B cell (primary cell): Measurements from ENCODE around the gene TMEM69. TPM values are rescaled to one million over a fixed set of nuclear protein-coding genes. Genes with fewer than 3 reads are reported as not detected.
A peak's percentile ranks its signal among the peaks of the same experiment; 100 is the strongest.

Experiments
- ATAC-seq: fragments of 200-7000 bp; cut with Tn5 transposase; one replicate; pipeline ENCODE4 v1.10.0; 2021; ENCODE audit warnings: low read depth, mild to moderate bottlenecking, moderate number of reproducible peaks, moderate library complexity
- CTCF ChIA-PET: fragments of 350-600 bp; sonication (Branson Sonifier 250); formaldehyde crosslinking; loops from one replicate; lab custom pipeline; 2021; ENCODE audit warnings: antibody characterized with exemption, inconsistent platforms; lab: Charles Lee
- POLR2A ChIA-PET: fragments of 350-600 bp; sonication (Branson Sonifier 250); formaldehyde crosslinking; loops from one replicate; lab custom pipeline; 2021; ENCODE audit warnings: antibody characterized with exemption; lab: Charles Lee
- DNase-seq: peaks from one replicate; pipeline ENCODE4 v3.0.0; 2013
- H2AFZ ChIP-seq: 2 replicates; pipeline ENCODE4 v1.6.1; 2012; ENCODE audit warnings: mild to moderate bottlenecking, low read depth, low read length; ENCODE audit not compliant: insufficient read depth, poor library complexity, severe bottlenecking
- H3K27ac ChIP-seq, 2 donors: 1 replicate in 1 of 2; 2 replicates in 1 of 2; pipeline ENCODE4 v1.5.1; 2012 to 2013; ENCODE audit warnings: low read length in 2 of 2, mild to moderate bottlenecking in 2 of 2, moderate library complexity in 1 of 2
- H3K27me3 ChIP-seq, 4 experiments: fragments of 200-600 bp in 1 of 4; sonication (generic) in 1 of 4; replicated peaks in 1 of 4; 1 replicate in 2 of 4; 2 replicates in 2 of 4; pipeline versions ENCODE4 v1.6.1 to v1.7.0; 2013 to 2016; ENCODE audit warnings: low read length in 3 of 4, mild to moderate bottlenecking in 2 of 4, mixed read lengths in 1 of 4, moderate library complexity in 1 of 4; ENCODE audit not compliant: insufficient read depth in 4 of 4, control insufficient read depth in 3 of 4; ENCODE audit errors: control extremely low read depth in 1 of 4
- H3K36me3 ChIP-seq, 2 experiments: replicated peaks in 1 of 2; 1 replicate in 1 of 2; 2 replicates in 1 of 2; pipeline versions ENCODE4 v1.6.1 to v1.7.1; 2013; ENCODE audit warnings: low read length in 1 of 2; ENCODE audit not compliant: insufficient read depth in 2 of 2, control insufficient read depth in 1 of 2; ENCODE audit errors: control extremely low read depth in 1 of 2, extremely low read depth in 1 of 2
- H3K4me1 ChIP-seq, 2 donors: fragments of 200-600 bp in 1 of 2; sonication (generic) in 1 of 2; 1 replicate in 1 of 2; 2 replicates in 1 of 2; pipeline versions ENCODE4 v1.5.1 to v1.6.1; 2013 to 2017; ENCODE audit warnings: low read length in 2 of 2; ENCODE audit not compliant: control insufficient read depth in 2 of 2, insufficient read depth in 2 of 2
- H3K4me2 ChIP-seq: replicated peaks from 2 replicates; pipeline ENCODE3; 2012; ENCODE audit warnings: mild to moderate bottlenecking, low read depth, low read length; ENCODE audit not compliant: poor library complexity, severe bottlenecking
- H3K4me3 ChIP-seq, 5 experiments: fragments of 200-600 bp in 1 of 5; sonication (generic) in 1 of 5; 1 replicate in 3 of 5; 2 replicates in 2 of 5; pipeline versions ENCODE4 v1.5.1 to v1.7.0; 2011 to 2016; ENCODE audit warnings: low read length in 4 of 5, mild to moderate bottlenecking in 4 of 5, low read depth in 2 of 5, control low read depth in 1 of 5, moderate library complexity in 1 of 5; ENCODE audit not compliant: insufficient read depth in 1 of 5; ENCODE audit errors: control extremely low read depth in 1 of 5, extremely low read depth in 1 of 5
- H3K79me2 ChIP-seq: fragments of 200-600 bp; sonication (generic); one replicate; pipeline ENCODE4 v1.6.0; 2016; ENCODE audit warnings: low read length; ENCODE audit not compliant: control insufficient read depth, insufficient read depth
- H3K9ac ChIP-seq: fragments of 200-600 bp; sonication (generic); 2 replicates; pipeline ENCODE4 v1.6.1; 2017; ENCODE audit warnings: mild to moderate bottlenecking, low read length, moderate library complexity
- H3K9me3 ChIP-seq, 3 donors: one replicate each; pipeline versions ENCODE4 v1.6.1 to v1.7.1; 2013; ENCODE audit warnings: low read length in 2 of 3; ENCODE audit not compliant: control insufficient read depth in 2 of 3, insufficient read depth in 1 of 3; ENCODE audit errors: control extremely low read depth in 1 of 3
- H4K20me1 ChIP-seq: 2 replicates; pipeline ENCODE4 v1.6.0; 2012; ENCODE audit warnings: mild to moderate bottlenecking, low read length; ENCODE audit not compliant: insufficient read depth, control insufficient read depth, poor library complexity, severe bottlenecking
- H3K27ac Mint-ChIP-seq: one replicate; pipeline ENCODE4 v1.8.0; 2021; ENCODE audit warnings: mixed read lengths
- H3K27me3 Mint-ChIP-seq: one replicate; pipeline ENCODE4 v1.8.0; 2021; ENCODE audit warnings: mixed read lengths
- H3K4me1 Mint-ChIP-seq: one replicate; pipeline ENCODE4 v1.8.0; 2021; ENCODE audit warnings: mixed read lengths
- H3K4me3 Mint-ChIP-seq: one replicate; pipeline ENCODE4 v1.8.0; 2021; ENCODE audit warnings: mixed read lengths
- H3K9me3 Mint-ChIP-seq: one replicate; pipeline ENCODE4 v1.8.0; 2022; ENCODE audit warnings: mixed read lengths; ENCODE audit not compliant: insufficient read depth
- EZH2 ChIP-seq: IDR thresholded peaks from 2 replicates; pipeline ENCODE4 v1.6.1; 2012; ENCODE audit warnings: borderline replicate concordance, low read depth, mild to moderate bottlenecking, moderate library complexity, low read length; ENCODE audit not compliant: insufficient read depth, poor library complexity, severe bottlenecking
- WGBS: methylation state at CpG from one replicate; pipeline ENCODE4 v1.1.5; 2013; ENCODE audit warnings: missing lambda C conversion rate; ENCODE audit not compliant: insufficient coverage; 5-methylcytosine and 5-hydroxymethylcytosine counted together
- intact Hi-C: fragments of 100-400 bp; cut with micrococcal nuclease; formaldehyde crosslinking; loops from one replicate; pipeline ENCODE4 v1.10.0; 2022
- polyA plus RNA-seq: library from polyadenylated mRNA; depleted of rRNA; stranded (reverse); fragments of >200 nt; gene quantifications from 2 replicates; pipeline ENCODE4 v1.2.3, GENCODE V29; 2012
- total RNA-seq, 2 donors: library from RNA; stranded (reverse); fragments of 120-200 nt in 1 of 2; gene quantifications; 1 replicate in 1 of 2; 2 replicates in 1 of 2; pipeline versions ENCODE4 v1.2.3 to v1.2.4, GENCODE V29; 2013 to 2022
- TF ChIP-seq, protein P1 (sequence below): fragments of 200-600 bp; IDR thresholded peaks from one replicate; pipeline ENCODE4 v1.8.0; 2022; ENCODE audit warnings: antibody characterized with exemption, mild to moderate bottlenecking

TMEM69 gene
- total and polyA plus RNA-seq, 2 donors (not counting 1 experiment from before 2014, with no cell fraction given): 21.8 to 34.2 TPM

DNA sequence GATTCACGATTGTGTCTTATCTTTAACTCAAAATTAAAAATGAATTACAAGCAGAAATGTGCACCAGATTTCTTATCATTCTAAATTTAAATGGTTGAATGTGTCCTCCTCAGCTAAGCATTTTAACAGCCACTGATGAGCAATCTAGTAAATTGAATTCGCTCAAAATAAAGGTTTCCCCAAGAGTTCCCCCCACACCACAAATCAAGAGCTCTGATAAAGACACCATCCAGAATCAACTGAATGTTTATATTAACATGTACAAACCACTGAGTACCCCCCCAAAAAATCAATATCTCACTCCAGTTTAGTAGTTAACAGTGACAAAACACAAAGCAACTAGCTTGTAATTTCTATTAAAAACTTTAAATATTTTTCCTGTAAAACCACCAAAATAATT lies 3.6 kb upstream of the TMEM69 start:
- Histone ChIP-seq H3K27ac (no peak overlapping the region), H3K4me1 (peaks cover 29 to 42% of the 10 kb centered on the region in 2 donors), H3K27me3 (no peaks in the 10 kb centered on the region), H3K9ac (peak overlapping the region; percentile 93), H4K20me1 (peaks cover 39% of the 10 kb centered on the region), H2AFZ (no peak overlapping the region), H3K79me2 (peaks cover 84% of the 10 kb centered on the region), H3K4me2 (peak overlapping the region; percentile 90), H3K4me3 (peak overlapping the region in 1 of 5 experiments; percentile 87), H3K9me3 (no peaks in the 10 kb centered on the region), H3K36me3 (no peaks in the 10 kb centered on the region)
- no peaks in the 10 kb centered on the region for H3K9me3 Mint-ChIP-seq
- H3K27me3 Mint-ChIP-seq: no peaks in the 10 kb centered on the region
- no CpG with 5 or more reads among the region's 2 CpGs for WGBS
- DNase-seq: no peak
- no peak for TF ChIP-seq EZH2
- TF ChIP-seq, protein P1, sequence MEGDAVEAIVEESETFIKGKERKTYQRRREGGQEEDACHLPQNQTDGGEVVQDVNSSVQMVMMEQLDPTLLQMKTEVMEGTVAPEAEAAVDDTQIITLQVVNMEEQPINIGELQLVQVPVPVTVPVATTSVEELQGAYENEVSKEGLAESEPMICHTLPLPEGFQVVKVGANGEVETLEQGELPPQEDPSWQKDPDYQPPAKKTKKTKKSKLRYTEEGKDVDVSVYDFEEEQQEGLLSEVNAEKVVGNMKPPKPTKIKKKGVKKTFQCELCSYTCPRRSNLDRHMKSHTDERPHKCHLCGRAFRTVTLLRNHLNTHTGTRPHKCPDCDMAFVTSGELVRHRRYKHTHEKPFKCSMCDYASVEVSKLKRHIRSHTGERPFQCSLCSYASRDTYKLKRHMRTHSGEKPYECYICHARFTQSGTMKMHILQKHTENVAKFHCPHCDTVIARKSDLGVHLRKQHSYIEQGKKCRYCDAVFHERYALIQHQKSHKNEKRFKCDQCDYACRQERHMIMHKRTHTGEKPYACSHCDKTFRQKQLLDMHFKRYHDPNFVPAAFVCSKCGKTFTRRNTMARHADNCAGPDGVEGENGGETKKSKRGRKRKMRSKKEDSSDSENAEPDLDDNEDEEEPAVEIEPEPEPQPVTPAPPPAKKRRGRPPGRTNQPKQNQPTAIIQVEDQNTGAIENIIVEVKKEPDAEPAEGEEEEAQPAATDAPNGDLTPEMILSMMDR: no peak
- POLR2A ChIA-PET: no interaction called here
- peaks cover 66% of the 10 kb centered on the region for H3K4me1 Mint-ChIP-seq
- intact Hi-C loops: loop anchor here (10.0 kb wide), 1 partner anchor 950 kb away; the partner anchor contains the start of genes KIF2C and RNU5D-1
- CTCF ChIA-PET: interaction anchor here (1.1 kb wide), 1 partner anchor 63 kb away, joined by 3 read pairs; no protein-coding TSS in a partner anchor
- ATAC-seq: no peak
- no peak overlapping the region for H3K27ac Mint-ChIP-seq
- H3K4me3 Mint-ChIP-seq: peak overlapping the region; percentile 14

DNA sequence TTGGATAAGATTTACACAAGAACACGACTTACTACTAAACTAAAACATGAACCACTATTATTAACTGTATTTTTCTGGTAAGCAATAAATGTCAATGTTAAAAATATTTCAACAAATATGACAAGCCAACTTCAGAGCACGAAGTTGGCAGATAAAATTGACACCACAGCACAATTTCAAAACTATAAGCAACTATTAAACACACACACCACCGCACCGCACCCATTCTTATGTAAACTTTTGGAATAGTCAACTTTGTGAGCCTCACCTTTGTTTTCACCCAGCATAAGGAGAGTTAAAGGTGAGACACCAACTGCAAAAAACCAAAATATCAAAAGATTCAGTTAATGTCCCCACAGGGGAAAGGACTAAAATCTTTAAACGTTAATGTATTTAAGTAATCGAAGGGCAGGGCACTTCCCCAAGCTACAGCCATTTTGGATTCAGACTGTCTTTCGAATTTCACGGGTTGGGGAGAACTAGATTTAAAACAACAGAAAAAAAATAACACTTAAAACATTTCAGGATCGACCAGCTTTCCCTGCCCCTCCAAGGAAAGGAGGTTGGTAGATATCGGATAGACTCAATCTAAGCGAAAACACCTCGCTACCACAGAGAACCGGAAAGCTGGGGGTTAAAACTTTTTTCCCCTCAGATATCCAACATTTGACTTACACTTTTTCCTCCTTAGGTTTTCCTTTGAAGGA lies 2.5 kb upstream of the TMEM69 start:
- H3K27me3 Mint-ChIP-seq: no peaks in the 10 kb centered on the region
- Histone ChIP-seq H3K79me2 (peaks cover 84% of the 10 kb centered on the region), H3K4me1 (peaks cover 23 to 39% of the 10 kb centered on the region in 2 donors), H4K20me1 (peaks cover 35% of the 10 kb centered on the region), H3K4me3 (peak overlapping the region; percentile 65 to 99 (median 96)), H3K36me3 (no peaks in the 10 kb centered on the region), H2AFZ (peak overlapping the region; percentile 97), H3K9ac (peak overlapping the region; percentile 93), H3K27me3 (no peaks in the 10 kb centered on the region), H3K9me3 (no peaks in the 10 kb centered on the region), H3K27ac (peak overlapping the region; percentile 98), H3K4me2 (peak overlapping the region; percentile 90)
- DNase-seq (no peak), ATAC-seq (no peak)
- ChIA-PET POLR2A (interaction anchor here (0.6 to 2.6 kb wide), 9 partner anchors 9 to 618 kb away, joined by 3 to 11 read pairs (median 4); partner anchors contain the start of genes CCDC163, IPP, LRRC41 and MMACHC), CTCF (interaction anchor here (0.9 to 2.2 kb wide), 7 partner anchors 8 to 536 kb away, joined by 3 to 5 read pairs (median 4); no protein-coding TSS in a partner anchor)
- H3K4me3 Mint-ChIP-seq: peak overlapping the region; percentile 100
- TF ChIP-seq, protein P1: no peak
- TF ChIP-seq EZH2: no peak
- peak overlapping the region; percentile 100 for H3K27ac Mint-ChIP-seq
- WGBS: 0% methylated on average over 3 of the region's 13 CpGs
- intact Hi-C loops: loop anchor here (2.0 to 10.0 kb wide), 7 partner anchors 512 to 1053 kb away; partner anchors contain the start of genes BEST4, EFCAB14, EIF2B3 and KIF2C
- peaks cover 62% of the 10 kb centered on the region for H3K4me1 Mint-ChIP-seq
- no peaks in the 10 kb centered on the region for H3K9me3 Mint-ChIP-seq
